ENCODE results near the gene CDHR1. TPM values are rescaled to one million over a fixed set of nuclear protein-coding genes. Genes with fewer than 3 reads are reported as not detected.

Gene CDHR1
- total RNA-seq, 1 experiment from 2014 or later: 5.0 TPM

GRCh38 chr10:84152769-84153168 is 41.6 kb upstream of the CDHR1 start:
- H3K9me3 Mint-ChIP-seq: no peaks in the 10 kb centered on the region
- H3K36me3 Mint-ChIP-seq: peaks cover 50% of the 10 kb centered on the region
- ChIA-PET POLR2A (no interaction called here), CTCF (no interaction called here)
- DNase-seq (ENCODE audit: low spot score) (no peak), ATAC-seq (no peak)
- H3K4me1 Mint-ChIP-seq: peaks cover 6% of the 10 kb centered on the region
- H3K4me3 Mint-ChIP-seq: no peak overlapping the region
- no peaks in the 10 kb centered on the region for H3K27me3 Mint-ChIP-seq (ENCODE audit: low read depth)
- TF ChIP-seq CTCF (IDR thresholded peaks at IDR 0.05) (no peak), EMX1 (CRISPR knock-in tag; IDR thresholded peaks at IDR 0.05) (no peak), ZNF232 (CRISPR knock-in tag; IDR thresholded peaks at IDR 0.05) (no peak), SMAD4 (CRISPR knock-in tag; IDR thresholded peaks at IDR 0.05) (no peak), MLX (CRISPR knock-in tag; IDR thresholded peaks at IDR 0.05) (no peak), ZSCAN18 (CRISPR knock-in tag; IDR thresholded peaks at IDR 0.05) (no peak), STAT6 (CRISPR knock-in tag; conservative IDR thresholded peaks at IDR 0.05; ENCODE audit: low read depth) (no peak), ZNF396 (CRISPR knock-in tag; IDR thresholded peaks at IDR 0.05; ENCODE audit: borderline replicate concordance) (no peak), ESRRA (CRISPR knock-in tag; IDR thresholded peaks at IDR 0.05; ENCODE audit: borderline replicate concordance) (no peak), NFATC4 (CRISPR knock-in tag; IDR thresholded peaks at IDR 0.05) (no peak), ATF1 (CRISPR knock-in tag; IDR thresholded peaks at IDR 0.05) (no peak), ERG (CRISPR knock-in tag; IDR thresholded peaks at IDR 0.05) (no peak), RELA (CRISPR knock-in tag; IDR thresholded peaks at IDR 0.05; ENCODE audit: borderline replicate concordance) (no peak)
- no peak overlapping the region for H3K27ac Mint-ChIP-seq

- Mint-ChIP-seq H3K36me3 (peaks cover 35% of the 10 kb centered on the region), H3K9me3 (no peaks in the 10 kb centered on the region), H3K4me1 (peaks cover 28% of the 10 kb centered on the region), H3K4me3 (no peak overlapping the region), H3K27ac (no peak overlapping the region), H3K27me3 (ENCODE audit: low read depth) (no peaks in the 10 kb centered on the region)
- DNase-seq (ENCODE audit: low spot score) (no peak), ATAC-seq (no peak)
- CTCF ChIA-PET: interaction anchor here (0.7 to 1.2 kb wide), 2 partner anchors 9 to 46 kb away, joined by 3 read pairs; no protein-coding TSS in a partner anchor
- POLR2A ChIA-PET: interaction anchor here (0.5 kb wide), 1 partner anchor 821 kb away, joined by 7 read pairs; no protein-coding TSS in a partner anchor
- TF ChIP-seq FOXJ3 (CRISPR knock-in tag; IDR thresholded peaks at IDR 0.05; ENCODE audit: borderline replicate concordance) (no peak), GTF2I (CRISPR knock-in tag; conservative IDR thresholded peaks at IDR 0.05) (no peak), SMAD3 (CRISPR knock-in tag; IDR thresholded peaks at IDR 0.05; ENCODE audit: borderline replicate concordance) (no peak), NR2C2 (CRISPR knock-in tag; IDR thresholded peaks at IDR 0.05) (no peak), CTCF (IDR thresholded peaks at IDR 0.05) (no peak), HMGA2 (CRISPR knock-in tag; IDR thresholded peaks at IDR 0.05) (no peak), AR (CRISPR knock-in tag; IDR thresholded peaks at IDR 0.05) (no peak), NR1H2 (CRISPR knock-in tag; IDR thresholded peaks at IDR 0.05) (no peak), TP53 (CRISPR knock-in tag; IDR thresholded peaks at IDR 0.05) (no peak), ZNF423 (CRISPR knock-in tag; IDR thresholded peaks at IDR 0.05) (no peak), USF2 (CRISPR knock-in tag; IDR thresholded peaks at IDR 0.05) (no peak)
Measured at GRCh38 chr10:84155521-84155920, 38.8 kb upstream of the CDHR1 start.

All from WTC11 (cell line).